A673 (cell line): ENCODE data around the gene SPATA16. TPM values are rescaled to one million over a fixed set of nuclear protein-coding genes. Genes with fewer than 3 reads are reported as not detected.

Experiments used
- BruUV-seq: library from RNA; stranded (reverse); fragments of 400-500 nt; replicated peaks from 2 replicates; lab custom pipeline; 2021; lab: Mats Ljungman, UMichigan
- CTCF ChIA-PET: fragments of 300-600 bp; sonication (Branson Sonifier 250); formaldehyde crosslinking; loops from one replicate; lab custom pipeline; 2022; ENCODE audit warnings: antibody characterized with exemption; lab: Charles Lee
- POLR2A ChIA-PET: fragments of 300-600 bp; sonication (Branson Sonifier 250); formaldehyde crosslinking; loops from one replicate; lab custom pipeline; 2022; ENCODE audit warnings: antibody characterized with exemption; ENCODE audit not compliant: low non-redundant PET; lab: Charles Lee
- DNase-seq: peaks from one replicate; pipeline ENCODE4 v3.0.0-alpha.2; 2015; ENCODE audit warnings: low spot score
- H3K27ac ChIP-seq: fragments of 200-600 bp; sonication (generic); 2 replicates; pipeline ENCODE4 v1.5.1; 2016; ENCODE audit warnings: mixed run types, low read depth, mild to moderate bottlenecking, mixed read lengths, antibody characterized with exemption, low read length; ENCODE audit not compliant: poor library complexity, severe bottlenecking
- H3K27me3 ChIP-seq: fragments of 200-600 bp; sonication (generic); replicated peaks from 2 replicates; pipeline ENCODE4 v1.6.1; 2017; ENCODE audit warnings: mixed run types, low read depth, mild to moderate bottlenecking, mixed read lengths, antibody characterized with exemption, low read length; ENCODE audit not compliant: insufficient read depth, poor library complexity
- H3K36me3 ChIP-seq: fragments of 200-600 bp; sonication (generic); 2 replicates; pipeline ENCODE4 v1.6.1; 2016; ENCODE audit warnings: mixed run types, mild to moderate bottlenecking, mixed read lengths, antibody characterized with exemption, low read length; ENCODE audit not compliant: insufficient read depth, poor library complexity, severe bottlenecking
- H3K4me1 ChIP-seq: fragments of 200-600 bp; sonication (generic); 2 replicates; pipeline ENCODE4 v1.6.1; 2017; ENCODE audit warnings: mixed run types, mild to moderate bottlenecking, mixed read lengths, antibody characterized with exemption, low read length; ENCODE audit not compliant: insufficient read depth, poor library complexity, severe bottlenecking
- H3K4me3 ChIP-seq: fragments of 200-600 bp; sonication (generic); 2 replicates; pipeline ENCODE4 v1.5.1; 2016; ENCODE audit warnings: low read depth, mixed run types, mild to moderate bottlenecking, mixed read lengths, low read length; ENCODE audit not compliant: poor library complexity, severe bottlenecking
- H3K9me3 ChIP-seq: fragments of 200-600 bp; sonication (generic); 2 replicates; pipeline ENCODE4 v1.6.1; 2016; ENCODE audit warnings: mixed run types, low read depth, mild to moderate bottlenecking, mixed read lengths, antibody characterized with exemption, low read length; ENCODE audit not compliant: poor library complexity, severe bottlenecking
- CTCF ChIP-seq: fragments of 300-800, 200-600 bp; sonication (generic); conservative IDR thresholded peaks from 2 replicates; pipeline ENCODE4 v1.5.1; 2017; ENCODE audit warnings: low read depth, mild to moderate bottlenecking, antibody characterized with exemption, low read length, moderate library complexity, mixed read lengths
- EZH2 ChIP-seq: fragments of 200-600 bp; sonication (generic); IDR thresholded peaks from 2 replicates; pipeline ENCODE4 v1.6.1; 2017; ENCODE audit warnings: borderline replicate concordance, low read depth, mild to moderate bottlenecking, mixed read lengths, antibody characterized with exemption, low read length; ENCODE audit not compliant: poor library complexity, severe bottlenecking
- intact Hi-C: fragments of 100-400 bp; cut with micrococcal nuclease; formaldehyde crosslinking; loops from one replicate; pipeline ENCODE4 v1.10.0; 2022; ENCODE audit not compliant: unreplicated experiment
- total RNA-seq: library from RNA; stranded (reverse); gene quantifications from 2 replicates; pipeline ENCODE4 v1.2.3, GENCODE V29; 2021

SPATA16 gene
- total RNA-seq, 1 experiment from 2014 or later: not detected

GRCh38 chr3:173090492-173090891, 50.5 kb downstream of the SPATA16 start:
- no peak overlapping the region for H3K4me3 ChIP-seq
- H3K9me3 ChIP-seq: no peaks in the 10 kb centered on the region
- TF ChIP-seq EZH2: no peak
- ChIA-PET POLR2A (no interaction called here), CTCF (no interaction called here)
- H3K36me3 ChIP-seq: no peaks in the 10 kb centered on the region
- no peak for DNase-seq
- no peak overlapping the region for H3K27ac ChIP-seq
- intact Hi-C loops: no loop called here
- no peaks in the 10 kb centered on the region for H3K27me3 ChIP-seq
- no peaks in the 10 kb centered on the region for H3K4me1 ChIP-seq
- no TSS peak for BruUV-seq

- H3K27me3 ChIP-seq: no peaks in the 10 kb centered on the region
- H3K4me3 ChIP-seq: no peak overlapping the region
- no peak overlapping the region for H3K27ac ChIP-seq
- H3K4me1 ChIP-seq: no peaks in the 10 kb centered on the region
- POLR2A ChIA-PET: no interaction called here
- BruUV-seq: no TSS peak
- no peak for DNase-seq
- TF ChIP-seq CTCF (no peak), EZH2 (no peak)
- H3K36me3 ChIP-seq: no peaks in the 10 kb centered on the region
- intact Hi-C loops: no loop called here
- H3K9me3 ChIP-seq: no peaks in the 10 kb centered on the region
- CTCF ChIA-PET: no interaction called here
Observed at GRCh38 chr3:173089283-173089682, 51.8 kb downstream of the SPATA16 start.

GRCh38 chr3:173078525-173078924, 62.5 kb downstream of the SPATA16 start:
- H3K4me1 ChIP-seq: peaks cover 6% of the 10 kb centered on the region
- H3K36me3 ChIP-seq: no peaks in the 10 kb centered on the region
- ChIA-PET POLR2A (no interaction called here), CTCF (no interaction called here)
- no peaks in the 10 kb centered on the region for H3K27me3 ChIP-seq
- H3K27ac ChIP-seq: no peak overlapping the region
- no peak for DNase-seq
- intact Hi-C loops: loop anchor here (5.0 kb wide), 1 partner anchor 464 kb away; no protein-coding TSS in a partner anchor
- no peak overlapping the region for H3K4me3 ChIP-seq
- TF ChIP-seq CTCF (no peak), EZH2 (no peak)
- no peaks in the 10 kb centered on the region for H3K9me3 ChIP-seq
- BruUV-seq: no TSS peak
